GM12875 (cell line): Measurements from ENCODE around the gene SSBP3.

Source experiments
- H3K4me3 ChIP-seq: one replicate; pipeline ENCODE4 v1.5.1; 2011; ENCODE audit warnings: low read depth, low read length, control low read depth
- CTCF ChIP-seq: IDR thresholded peaks from 2 replicates; pipeline ENCODE4 v1.5.1; 2011; ENCODE audit warnings: low read depth, mild to moderate bottlenecking, control low read depth, inconsistent platforms, low read length, moderate library complexity, borderline replicate concordance; ENCODE audit not compliant: insufficient read depth

Gene SSBP3

GRCh38 chr1:54376430-54377039, 29.7 kb downstream of the SSBP3 start:
- TF ChIP-seq CTCF: no peak
- no peak overlapping the region for H3K4me3 ChIP-seq

- H3K4me3 ChIP-seq: no peak overlapping the region
- no peak for TF ChIP-seq CTCF
These were observed 30.3 kb downstream of the SSBP3 start for GRCh38 chr1:54375712-54376429.

- TF ChIP-seq CTCF: no peak
- H3K4me3 ChIP-seq: no peak overlapping the region
These were observed 30.9 kb downstream of the SSBP3 start for GRCh38 chr1:54375298-54375697.

- no peak for TF ChIP-seq CTCF
- H3K4me3 ChIP-seq: no peak overlapping the region
These were observed 31.4 kb downstream of the SSBP3 start for GRCh38 chr1:54374766-54375165.

- H3K4me3 ChIP-seq: no peak overlapping the region
- no peak for TF ChIP-seq CTCF
These were observed 33.2 kb downstream of the SSBP3 start for GRCh38 chr1:54372978-54373377.

- no peak overlapping the region for H3K4me3 ChIP-seq
- no peak for TF ChIP-seq CTCF
These were observed 34.3 kb downstream of the SSBP3 start for GRCh38 chr1:54371942-54372275.
